Mesenchymal stem cell (in vitro differentiated cells and primary cell): ENCODE data around the gene PARP16.

ENCODE experiments used
- DNase-seq: peaks from one replicate; pipeline ENCODE4 v3.0.0-alpha.2; 2013
- H2AFZ ChIP-seq: one replicate; pipeline ENCODE4 v1.6.1; 2013; ENCODE audit warnings: low read depth, mild to moderate bottlenecking, control low read depth, inconsistent platforms, low read length, moderate library complexity
- H2AK5ac ChIP-seq: 2 replicates; pipeline ENCODE4 v1.6.1; 2013; ENCODE audit warnings: low read length, moderate library complexity, mild to moderate bottlenecking, inconsistent platforms; ENCODE audit not compliant: severe bottlenecking
- H2BK120ac ChIP-seq: one replicate; pipeline ENCODE4 v1.6.1; 2013; ENCODE audit warnings: low read depth, mild to moderate bottlenecking, inconsistent platforms, low read length, moderate library complexity
- H2BK12ac ChIP-seq, 2 experiments: one replicate each; pipeline ENCODE4 v1.6.1; 2013; ENCODE audit warnings: inconsistent platforms in 2 of 2, low read length in 2 of 2, mild to moderate bottlenecking in 2 of 2, moderate library complexity in 2 of 2, control low read depth in 1 of 2
- H2BK15ac ChIP-seq: one replicate; pipeline ENCODE4 v1.6.1; 2013; ENCODE audit warnings: mild to moderate bottlenecking, low read depth, inconsistent platforms; ENCODE audit not compliant: poor library complexity, severe bottlenecking
- H2BK5ac ChIP-seq: 2 replicates; pipeline ENCODE4 v1.6.1; 2013; ENCODE audit warnings: low read depth, mild to moderate bottlenecking, low read length, control low read depth, inconsistent platforms; ENCODE audit not compliant: poor library complexity, severe bottlenecking
- H3K14ac ChIP-seq, 2 experiments: one replicate each; pipeline ENCODE4 v1.6.1; 2013; ENCODE audit warnings: inconsistent platforms in 2 of 2, low read length in 2 of 2, control low read depth in 1 of 2, mild to moderate bottlenecking in 1 of 2, moderate library complexity in 1 of 2
- H3K18ac ChIP-seq, 2 experiments: one replicate each; pipeline ENCODE4 v1.6.1; 2013; ENCODE audit warnings: inconsistent platforms in 2 of 2, low read length in 2 of 2, control low read depth in 1 of 2, low read depth in 1 of 2, mild to moderate bottlenecking in 1 of 2
- H3K23ac ChIP-seq, 2 experiments: one replicate each; pipeline ENCODE4 v1.6.1; 2013; ENCODE audit warnings: inconsistent platforms in 2 of 2, low read length in 2 of 2, mild to moderate bottlenecking in 2 of 2, moderate library complexity in 2 of 2, control low read depth in 1 of 2
- H3K27ac ChIP-seq: 2 replicates; pipeline ENCODE4 v1.5.1; 2013; ENCODE audit warnings: mild to moderate bottlenecking, moderate library complexity, low read length, control low read depth, inconsistent platforms; ENCODE audit not compliant: poor library complexity, severe bottlenecking
- H3K27me3 ChIP-seq, 2 experiments: 2 replicates each; pipeline versions ENCODE4 v1.6.1 to v1.7.0; 2013; ENCODE audit warnings: low read length in 2 of 2, mild to moderate bottlenecking in 2 of 2, moderate library complexity in 2 of 2, control low read depth in 1 of 2, inconsistent platforms in 1 of 2; ENCODE audit not compliant: control insufficient read depth in 1 of 2, insufficient read depth in 1 of 2
- H3K36me3 ChIP-seq, 2 experiments: 2 replicates each; pipeline versions ENCODE4 v1.6.1 to v1.7.0; 2013; ENCODE audit warnings: low read length in 2 of 2, control low read depth in 1 of 2, inconsistent platforms in 1 of 2, low read depth in 1 of 2, mild to moderate bottlenecking in 1 of 2; ENCODE audit not compliant: insufficient read depth in 2 of 2, control insufficient read depth in 1 of 2
- H3K4ac ChIP-seq, 2 experiments: one replicate each; pipeline ENCODE4 v1.6.1; 2013; ENCODE audit warnings: inconsistent platforms in 2 of 2, low read length in 2 of 2, mild to moderate bottlenecking in 2 of 2, moderate library complexity in 2 of 2, control low read depth in 1 of 2, low read depth in 1 of 2
- H3K4me1 ChIP-seq: 2 replicates; pipeline ENCODE4 v1.6.1; 2013; ENCODE audit warnings: low read depth, low read length, control low read depth; ENCODE audit not compliant: control insufficient read depth, insufficient read depth
- H3K4me2 ChIP-seq: 2 replicates; pipeline ENCODE4 v1.6.1; 2013; ENCODE audit warnings: low read length, mild to moderate bottlenecking, inconsistent platforms; ENCODE audit not compliant: poor library complexity, severe bottlenecking
- H3K4me3 ChIP-seq, 2 experiments: 2 replicates each; pipeline versions ENCODE4 v1.5.1 to v1.7.0; 2013; ENCODE audit warnings: low read length in 2 of 2, mild to moderate bottlenecking in 2 of 2, control low read depth in 1 of 2, low read depth in 1 of 2; ENCODE audit not compliant: insufficient read depth in 1 of 2
- H3K79me1 ChIP-seq: replicated peaks from 2 replicates; pipeline ENCODE4 v1.6.1; 2013; ENCODE audit warnings: mild to moderate bottlenecking, control low read depth, low read length, inconsistent platforms; ENCODE audit not compliant: poor library complexity, severe bottlenecking
- H3K9ac ChIP-seq: 2 replicates; pipeline ENCODE4 v1.7.0; 2013; ENCODE audit warnings: mild to moderate bottlenecking, low read length, moderate library complexity
- H3K9me3 ChIP-seq: 2 replicates; pipeline ENCODE4 v1.7.0; 2013; ENCODE audit warnings: mild to moderate bottlenecking, low read length; ENCODE audit not compliant: control insufficient read depth
- H4K8ac ChIP-seq: one replicate; pipeline ENCODE4 v1.6.1; 2013; ENCODE audit warnings: inconsistent platforms, mild to moderate bottlenecking, low read length, moderate library complexity
- H4K91ac ChIP-seq: one replicate; pipeline ENCODE4 v1.6.1; 2013; ENCODE audit warnings: mild to moderate bottlenecking, low read length, inconsistent platforms
- WGBS: methylation state at CpG from one replicate; pipeline ENCODE4 v1.1.7; 2013; ENCODE audit warnings: mixed read lengths; 5-methylcytosine and 5-hydroxymethylcytosine counted together

PARP16 gene

DNA sequence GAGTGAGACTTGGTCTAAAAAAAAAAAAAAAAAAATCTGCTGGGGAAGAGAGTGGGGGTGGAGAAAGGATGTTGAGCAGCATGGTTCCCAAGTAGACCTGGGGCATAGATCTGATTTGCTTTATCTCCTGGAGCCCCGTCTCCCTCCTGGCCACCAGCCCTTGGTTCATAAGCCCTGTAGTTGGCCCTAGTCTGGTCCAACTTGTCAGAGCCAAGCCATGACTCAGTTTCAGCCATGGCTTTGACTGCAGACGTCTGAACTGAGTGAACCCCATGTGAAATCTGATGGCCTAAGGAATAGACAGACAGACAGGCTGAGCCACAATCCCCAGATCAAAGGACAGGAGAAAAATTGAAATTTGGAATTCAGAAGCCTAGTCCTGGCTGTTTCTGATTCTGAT is 73.4 kb downstream of the PARP16 start:
- H3K18ac ChIP-seq, result no peak overlapping the region
- H3K27ac ChIP-seq, result no peak overlapping the region
- no peak overlapping the region for H2AK5ac ChIP-seq
- DNase-seq, result no peak
- H3K4me3 ChIP-seq, result no peak overlapping the region
- H3K23ac ChIP-seq, result no peak overlapping the region
- no peak overlapping the region for H3K4me2 ChIP-seq
- no peaks in the 10 kb centered on the region for H3K27me3 ChIP-seq
- no peak overlapping the region for H2BK5ac ChIP-seq
- no peak overlapping the region for H4K8ac ChIP-seq
- H2BK120ac ChIP-seq, result no peak overlapping the region
- no peak overlapping the region for H3K4ac ChIP-seq
- no peaks in the 10 kb centered on the region for H3K79me1 ChIP-seq
- H3K14ac ChIP-seq, result no peak overlapping the region
- no peak overlapping the region for H4K91ac ChIP-seq
- H2AFZ ChIP-seq, result no peak overlapping the region
- WGBS, result 85% methylated on average over 2 of the region's 2 CpGs
- H3K4me1 ChIP-seq, result peaks cover 26% of the 10 kb centered on the region
- no peak overlapping the region for H2BK12ac ChIP-seq
- H3K9ac ChIP-seq, result no peak overlapping the region
- H3K9me3 ChIP-seq, result no peaks in the 10 kb centered on the region
- no peaks in the 10 kb centered on the region for H3K36me3 ChIP-seq
- H2BK15ac ChIP-seq, result no peak overlapping the region

GRCh38 chr15:65212097-65212496 is 74.6 kb downstream of the PARP16 start:
- Histone ChIP-seq H3K4me3 (peak overlapping the region in 1 of 2 experiments; percentile 48), H2BK15ac (no peak overlapping the region), H4K91ac (no peak overlapping the region), H2AK5ac (peak overlapping the region; percentile 84), H3K4me1 (peaks cover 26% of the 10 kb centered on the region), H3K9ac (peak overlapping the region; percentile 7), H3K9me3 (no peaks in the 10 kb centered on the region), H3K4me2 (no peak overlapping the region), H3K79me1 (no peaks in the 10 kb centered on the region), H3K27ac (no peak overlapping the region), H2BK5ac (no peak overlapping the region), H3K23ac (no peak overlapping the region), H2BK12ac (no peak overlapping the region), H3K27me3 (no peaks in the 10 kb centered on the region), H3K14ac (no peak overlapping the region), H3K4ac (no peak overlapping the region), H2BK120ac (no peak overlapping the region), H3K18ac (no peak overlapping the region), H2AFZ (no peak overlapping the region), H4K8ac (no peak overlapping the region), H3K36me3 (no peaks in the 10 kb centered on the region)
- 82% methylated on average over 5 of the region's 5 CpGs for WGBS
- no peak for DNase-seq

DNA sequence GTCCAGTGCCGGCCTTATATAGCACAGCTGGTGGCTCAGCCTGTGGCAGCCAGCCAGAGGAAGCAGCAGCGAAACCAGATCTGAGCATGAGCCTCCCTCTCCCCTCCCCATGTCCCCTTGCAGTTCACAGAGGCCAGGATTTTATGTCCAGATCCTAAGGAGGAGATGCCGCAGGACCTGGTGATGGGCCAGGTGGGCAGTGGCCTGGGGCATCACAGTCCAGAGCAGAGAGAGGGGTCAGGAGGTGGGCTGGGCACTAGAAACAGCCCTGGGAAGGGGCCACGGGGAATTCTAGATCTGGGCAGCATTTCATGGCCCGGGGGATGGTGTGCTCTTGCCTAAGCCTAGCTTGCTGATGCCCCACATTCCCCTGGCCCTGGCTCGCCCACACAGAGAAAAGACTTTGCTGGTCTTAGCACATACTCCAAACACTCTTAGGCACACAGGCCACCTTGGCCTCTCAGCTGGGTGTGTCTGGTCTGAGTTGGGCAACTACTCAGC is 75.2 kb downstream of the PARP16 start:
- DNase-seq, result peak; percentile 33
- Histone ChIP-seq H3K4me3 (peak overlapping the region in 1 of 2 experiments; percentile 48), H3K9ac (peak overlapping the region; percentile 47), H2BK5ac (no peak overlapping the region), H2BK15ac (no peak overlapping the region), H3K27ac (peak overlapping the region; percentile 30), H2BK120ac (no peak overlapping the region), H3K4me1 (peaks cover 26% of the 10 kb centered on the region), H3K27me3 (no peaks in the 10 kb centered on the region), H2AK5ac (peak overlapping the region; percentile 84), H3K18ac (no peak overlapping the region), H3K4me2 (peak overlapping the region; percentile 4), H4K8ac (peak overlapping the region; percentile 31), H2BK12ac (no peak overlapping the region), H3K36me3 (no peaks in the 10 kb centered on the region), H3K79me1 (no peaks in the 10 kb centered on the region), H3K9me3 (no peaks in the 10 kb centered on the region), H2AFZ (no peak overlapping the region), H3K23ac (no peak overlapping the region), H3K14ac (no peak overlapping the region), H3K4ac (no peak overlapping the region), H4K91ac (no peak overlapping the region)
- 67% methylated on average over 6 of the region's 6 CpGs for WGBS

DNA sequence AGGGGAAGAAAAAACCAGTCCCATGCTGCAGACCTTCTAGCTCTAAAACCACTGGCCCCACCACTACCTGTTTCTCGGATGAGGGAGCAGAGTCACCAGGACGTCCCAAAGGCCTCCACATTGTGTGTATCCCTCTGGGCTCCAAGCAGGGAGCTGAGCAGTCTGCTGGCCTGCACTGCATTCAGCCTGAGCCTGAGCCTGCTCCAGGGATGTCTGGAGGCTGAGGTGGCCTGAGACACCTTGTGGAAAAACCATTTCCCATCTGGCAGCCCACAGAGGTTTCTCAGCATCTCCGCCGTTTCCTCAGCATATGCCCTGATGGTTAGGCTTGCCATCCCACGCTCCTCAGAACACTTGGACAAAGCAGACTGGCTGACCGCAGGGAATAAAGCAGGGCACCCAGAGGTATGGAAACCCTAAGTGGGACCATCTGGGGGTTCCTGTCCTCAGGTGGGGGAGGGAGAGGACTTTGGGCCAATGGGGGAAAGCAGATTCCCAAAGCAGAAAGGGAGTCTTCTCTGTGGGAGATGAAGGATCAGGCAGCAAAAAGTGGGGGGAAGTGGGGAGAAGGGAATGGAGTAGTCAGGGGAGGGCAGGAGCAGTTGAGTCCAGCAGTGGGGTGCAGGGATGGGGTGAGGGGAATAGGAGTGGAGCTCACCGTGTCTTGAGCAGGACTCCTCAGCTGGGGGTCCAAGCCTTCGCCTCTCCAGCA is 75.8 kb downstream of the PARP16 start, which contains the start of gene CILP:
TSS of gene CILP (minus strand) at position 704 of the 712 bp plus-strand sequence. CDS start 1,718 bp downstream, outside the sequence.
- Histone ChIP-seq H4K8ac (peak within 1 kb of the TSS; percentile 31), H3K9ac (peak within 1 kb of the TSS; percentile 47), H2BK120ac (no peak within 1 kb of the TSS), H2BK12ac (no peak within 1 kb of the TSS), H3K27ac (peak within 1 kb of the TSS; percentile 30), H2AK5ac (peak within 1 kb of the TSS; percentile 84), H3K36me3 (no peaks in the 10 kb centered on the region), H4K91ac (no peak within 1 kb of the TSS), H3K9me3 (no peaks in the 10 kb centered on the region), H3K23ac (no peak within 1 kb of the TSS), H3K4me2 (peak within 1 kb of the TSS; percentile 4), H3K27me3 (no peaks in the 10 kb centered on the region), H3K79me1 (no peaks in the 10 kb centered on the region), H2BK15ac (no peak within 1 kb of the TSS), H3K18ac (no peak within 1 kb of the TSS), H2BK5ac (no peak within 1 kb of the TSS), H3K4me3 (peak within 1 kb of the TSS in 1 of 2 experiments; percentile 48), H2AFZ (no peak within 1 kb of the TSS), H3K4ac (no peak within 1 kb of the TSS), H3K14ac (no peak within 1 kb of the TSS), H3K4me1 (peaks cover 26% of the 10 kb centered on the region)
- 77% methylated on average over 8 of the region's 8 CpGs for WGBS
- no peak for DNase-seq
